Fibroblast of peridontal ligament (primary cell): Measurements from ENCODE around the gene EMP2.
A peak's percentile ranks its signal among the peaks of the same experiment; 100 is the strongest.
"Not testable (repeated sequence)": the region's sequence is repeated elsewhere in the genome, so short reads cannot be mapped to it uniquely, and the experiment has no call there.

ENCODE experiments used
- DNase-seq: peaks from one replicate; pipeline ENCODE4 v3.0.0-alpha.2; 2010; ENCODE audit errors: extremely low read depth

The EMP2 gene

DNA sequence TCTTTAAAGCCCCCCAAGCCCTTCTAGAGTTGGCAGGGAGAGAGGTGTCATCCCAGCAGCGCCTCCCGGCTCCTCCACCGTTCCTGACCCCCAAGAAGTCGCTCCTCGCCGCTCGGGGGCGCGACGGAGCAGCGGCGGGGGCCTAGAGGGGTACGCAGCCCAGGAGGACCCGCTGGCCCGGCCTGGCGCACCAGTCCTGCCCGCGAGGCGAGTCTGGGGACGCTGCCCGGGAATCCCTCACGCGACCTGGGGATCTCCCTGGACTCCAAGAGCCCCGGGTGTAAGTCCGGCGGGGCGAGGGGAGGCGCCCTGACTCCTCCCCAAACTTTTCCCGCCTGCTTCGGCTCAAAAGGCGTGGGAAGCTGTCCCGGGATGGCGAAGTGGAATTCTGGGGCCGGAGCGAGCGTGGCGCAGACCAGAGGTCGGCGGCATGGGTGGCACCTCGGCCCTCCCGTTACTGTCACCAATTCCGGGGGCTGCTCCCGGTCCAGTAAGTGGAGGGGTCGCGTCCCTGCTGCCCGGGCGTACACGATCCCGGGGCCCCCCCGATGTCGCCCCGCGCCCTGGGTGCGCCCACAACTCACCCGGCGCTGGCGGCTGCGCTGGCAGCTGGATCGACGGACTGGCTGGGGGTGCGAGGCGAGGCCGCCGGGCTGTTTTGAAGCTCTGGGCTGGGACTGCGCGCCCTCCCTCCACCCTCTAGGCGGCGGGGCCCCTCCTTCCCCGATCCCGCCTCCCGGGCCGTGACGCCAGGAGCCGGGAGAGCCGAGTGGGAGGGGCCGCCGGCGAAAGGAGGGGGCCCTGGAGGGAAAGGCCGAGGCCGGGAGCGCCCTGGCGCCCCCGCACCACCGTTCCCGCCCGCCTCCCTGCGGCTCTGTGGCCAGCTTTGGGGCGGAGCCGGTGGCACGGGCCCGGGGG lies at the start of gene EMP2:
TSS of gene EMP2 (minus strand) at position 634 of the 918 bp plus-strand sequence. CDS start 32,981 bp downstream, outside the sequence.
- DNase-seq: peak; percentile 57

DNA sequence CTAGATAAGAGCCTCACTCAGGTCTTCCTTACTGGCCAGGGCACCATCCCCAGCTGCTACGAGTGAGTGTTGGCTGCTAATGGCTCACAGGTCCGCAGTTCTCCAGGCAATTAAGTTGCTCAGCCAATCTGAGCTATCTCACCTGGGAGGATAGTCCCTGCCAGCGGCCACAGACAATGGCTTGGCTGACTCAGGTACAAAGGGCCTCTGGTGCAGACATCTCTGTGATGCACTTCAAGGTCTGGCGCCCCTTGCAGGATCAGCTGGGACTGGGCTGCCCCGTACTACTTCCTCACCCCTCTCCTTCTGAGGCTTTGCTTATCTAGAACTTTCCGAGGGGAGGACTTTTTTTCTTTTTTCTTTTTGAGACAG lies 49.2 kb upstream of the EMP2 start:
- no peak for DNase-seq

GRCh38 chr16:10625595-10626357 lies 45.4 kb upstream of the EMP2 start:
- peak; percentile 36 for DNase-seq

GRCh38 chr16:10624527-10624926 lies 44.1 kb upstream of the EMP2 start:
- no peak for DNase-seq

GRCh38 chr16:10623059-10623458 lies 42.7 kb upstream of the EMP2 start:
- DNase-seq: no peak

- DNase-seq: no peak
Measured at GRCh38 chr16:10622036-10622921, 41.9 kb upstream of the EMP2 start.

DNA sequence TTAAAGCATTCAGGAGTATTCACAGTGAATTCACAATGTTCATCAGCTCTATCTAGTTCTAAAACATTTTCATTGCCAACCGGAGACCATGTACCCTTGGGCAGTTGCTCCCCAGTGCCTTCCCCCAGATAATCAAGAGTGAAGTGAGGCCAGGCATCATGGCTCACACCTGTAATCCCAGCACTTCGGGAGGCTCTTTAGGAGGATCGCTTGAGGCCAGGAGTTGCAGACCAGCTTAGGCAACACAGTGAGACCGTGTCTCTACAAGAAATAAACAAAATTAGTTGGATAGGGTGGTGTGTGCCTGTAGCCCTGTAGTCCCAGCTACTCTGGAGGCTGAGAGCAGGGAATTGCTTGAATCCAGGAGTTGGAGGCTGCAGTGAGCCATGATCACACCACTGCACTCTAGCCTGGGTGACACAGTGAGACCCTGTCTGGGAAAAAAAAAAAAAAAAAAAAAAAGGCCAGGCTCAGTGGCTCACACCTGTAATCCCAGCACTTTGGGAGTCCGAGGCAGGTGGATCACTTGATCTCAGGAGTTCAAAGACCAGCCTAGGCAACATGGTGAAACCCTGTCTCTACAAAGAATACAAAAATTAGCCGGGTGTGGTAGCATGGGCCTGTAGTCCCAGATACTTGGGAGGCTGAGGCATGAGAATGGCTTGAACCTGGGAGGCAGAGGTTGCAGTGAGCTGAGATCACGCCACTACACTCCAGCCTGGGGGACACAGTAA lies 41.0 kb upstream of the EMP2 start:
- not testable (repeated sequence) for DNase-seq

GRCh38 chr16:10620120-10620519 lies 39.7 kb upstream of the EMP2 start:
- DNase-seq: no peak

- DNase-seq: no peak
Measured at GRCh38 chr16:10619271-10619849, 39.0 kb upstream of the EMP2 start.

- no peak for DNase-seq
Measured at GRCh38 chr16:10618710-10619209, 38.4 kb upstream of the EMP2 start.

DNA sequence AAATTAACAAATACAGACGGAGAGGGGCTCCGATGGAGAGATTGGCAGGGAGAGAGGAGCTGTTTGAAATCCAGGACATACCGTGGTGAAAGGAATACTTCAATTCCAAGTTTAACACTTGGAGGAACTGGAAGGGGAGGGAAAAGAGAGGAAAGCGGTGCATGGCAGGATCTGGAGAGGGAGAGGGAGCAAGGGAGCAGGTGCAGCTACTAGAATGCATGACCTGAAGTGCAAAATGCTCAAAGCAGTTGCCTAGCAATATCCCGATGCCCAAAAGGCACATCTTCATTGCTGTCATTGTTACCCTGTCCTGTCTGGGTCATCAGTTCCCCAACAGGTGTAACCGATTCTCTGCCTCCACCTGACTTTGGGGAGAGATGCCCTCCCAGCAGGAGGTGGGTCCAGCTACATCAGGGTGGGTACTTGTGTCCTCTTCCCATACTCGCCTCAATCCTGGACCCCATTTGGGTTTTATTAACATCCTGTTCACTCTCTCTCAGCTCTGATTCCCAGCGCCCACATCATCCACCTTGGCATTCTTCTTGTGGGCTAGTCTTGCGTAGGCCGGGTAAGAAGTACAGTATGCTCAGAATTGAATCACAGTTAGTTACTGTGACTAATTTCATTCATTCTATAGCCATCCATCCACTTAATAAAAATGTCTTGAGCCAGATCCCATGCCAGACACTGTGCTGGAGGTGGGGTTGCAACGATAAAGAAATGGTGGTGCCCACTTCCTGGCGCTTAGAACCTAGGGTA lies 37.4 kb upstream of the EMP2 start:
- DNase-seq: no peak

DNA sequence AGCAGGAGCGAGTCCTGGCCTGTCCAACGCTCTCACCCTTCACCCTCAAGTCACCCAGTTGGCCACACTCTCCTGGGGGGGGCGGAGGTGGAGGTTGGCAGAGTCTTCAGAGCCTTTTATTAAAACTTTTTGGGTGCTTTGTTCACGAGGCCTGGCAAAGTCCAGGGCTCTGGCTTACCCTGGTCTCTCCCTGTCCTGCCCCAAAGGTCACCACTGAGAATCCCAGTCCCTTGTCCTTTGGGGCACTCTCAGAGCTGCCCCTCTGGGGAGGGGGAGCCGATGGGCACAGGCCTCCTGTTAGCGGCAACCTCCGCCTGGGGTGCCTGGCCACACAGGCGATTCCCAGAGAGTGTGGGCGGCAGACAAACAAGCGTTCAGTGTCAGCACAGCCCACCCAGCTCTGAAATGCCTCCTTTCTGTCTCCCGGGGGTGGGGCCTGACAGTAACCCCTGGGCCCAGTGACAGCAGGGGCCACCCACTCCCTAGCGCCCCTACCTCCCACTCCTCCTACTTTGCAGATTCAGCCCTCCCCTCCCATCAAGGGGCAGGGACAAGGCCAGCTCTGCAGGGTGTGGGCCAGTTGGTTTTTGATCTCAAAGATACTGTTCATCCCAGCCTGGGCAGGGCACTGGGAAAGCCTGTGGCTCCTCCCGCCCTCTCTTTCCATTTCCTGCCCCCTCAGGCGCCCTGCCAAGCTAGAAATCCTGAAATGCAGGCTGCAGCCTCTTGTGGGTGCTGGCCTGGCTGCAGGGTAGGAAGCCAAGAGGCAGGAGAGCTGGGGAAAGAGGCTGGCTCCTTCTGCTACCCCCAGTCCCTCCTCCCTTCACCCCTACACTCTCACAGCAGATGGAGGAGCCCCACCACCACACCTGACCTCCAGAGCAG lies 36.6 kb upstream of the EMP2 start:
- DNase-seq: peak; percentile 59

DNA sequence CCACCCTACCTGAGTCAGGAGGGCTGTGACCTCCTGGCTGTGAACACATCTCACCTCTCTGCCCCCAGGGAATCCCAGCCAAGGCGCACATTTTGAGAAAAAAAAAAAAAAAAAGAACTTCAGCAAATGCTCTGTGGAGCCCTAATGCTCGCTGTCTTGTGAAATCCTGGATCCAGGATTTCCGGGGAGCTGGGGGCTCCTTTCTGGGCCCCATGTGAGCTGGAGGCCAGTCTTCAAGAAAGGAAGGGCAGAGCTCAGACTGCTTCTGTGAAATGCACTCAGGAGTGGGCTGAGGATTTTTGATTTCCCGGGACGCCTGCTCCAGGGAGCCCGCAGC lies 36.0 kb upstream of the EMP2 start:
- no peak for DNase-seq

- DNase-seq: no peak
Measured at GRCh38 chr16:10614685-10615084, 34.3 kb upstream of the EMP2 start.

- no peak for DNase-seq
Measured at GRCh38 chr16:10613785-10614485, 33.5 kb upstream of the EMP2 start.

DNA sequence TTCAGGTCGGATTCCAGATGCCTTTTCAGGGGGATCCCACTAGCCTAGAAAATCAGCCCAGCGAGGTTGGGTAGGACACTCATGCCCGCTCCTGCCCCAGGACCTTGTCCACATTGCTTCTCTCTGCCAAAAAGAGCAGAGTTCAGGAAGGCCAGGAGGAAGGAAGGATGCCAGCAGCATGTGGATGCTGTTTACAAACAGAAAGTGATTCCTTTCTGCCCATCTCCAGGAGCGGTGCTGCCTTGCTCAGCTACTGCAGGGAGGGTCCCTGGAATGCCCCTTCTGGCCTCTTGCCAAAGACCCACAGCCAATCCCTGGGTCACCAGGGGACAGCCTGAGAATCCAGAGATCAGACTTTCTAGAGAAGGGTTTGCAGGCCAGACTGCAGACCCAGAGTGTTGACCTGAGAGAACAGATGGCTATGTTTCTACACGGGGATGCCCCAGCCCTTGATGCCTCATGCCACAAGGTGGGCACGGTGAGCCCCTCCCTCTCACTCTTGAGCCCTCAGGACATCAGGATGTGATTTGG lies 32.3 kb upstream of the EMP2 start:
- DNase-seq: no peak

DNA sequence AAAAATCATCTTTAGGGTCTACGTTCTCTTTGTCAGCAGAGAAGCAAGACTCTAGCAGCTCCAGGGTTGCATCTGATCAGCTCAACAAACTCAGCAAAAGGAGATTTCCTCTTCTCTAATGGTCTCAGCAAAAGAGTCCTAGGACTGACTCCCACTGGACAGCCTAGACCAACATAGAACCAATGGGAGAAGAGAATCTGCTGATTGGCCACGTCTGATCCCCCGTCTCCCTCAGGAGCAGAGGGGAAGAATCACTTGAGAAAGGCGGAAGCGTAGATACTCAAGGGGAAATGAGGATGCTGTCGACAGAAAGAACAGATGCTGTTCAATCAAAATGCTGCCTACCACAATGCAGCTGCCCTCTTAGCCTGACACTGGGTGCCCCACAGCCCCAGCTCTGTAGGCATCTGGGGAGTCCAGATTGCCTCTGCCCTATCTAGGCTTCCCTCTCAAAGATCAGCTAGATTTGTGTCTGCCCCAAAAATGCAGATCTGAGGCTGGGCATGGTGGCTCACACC lies 31.5 kb upstream of the EMP2 start:
- DNase-seq: no peak
